ENCODE results near the gene NUP50.

NUP50 gene

GRCh38 chr22:45179276-45180049 lies 15.7 kb downstream of the NUP50 start:
- Histone ChIP-seq H3K79me2 (ENCODE audit: control insufficient read depth, insufficient read depth, low read length, poor library complexity) (peaks cover 2% of the 10 kb centered on the region), H4K12ac (ENCODE audit: low read depth, low read length) (no peak overlapping the region), H3K27ac (ENCODE audit: low read depth, low read length) (no peak overlapping the region), H3K4me2 (ENCODE audit: low read length) (no peak overlapping the region), H3K4me3 (ENCODE audit: low read depth, low read length) (no peak overlapping the region), H3K14ac (ENCODE audit: low read length) (no peak overlapping the region), H3K79me1 (ENCODE audit: low read length) (peaks cover 3% of the 10 kb centered on the region), H2AK5ac (ENCODE audit: low read length) (no peak overlapping the region), H3K18ac (ENCODE audit: low read length) (no peak overlapping the region), H4K91ac (ENCODE audit: low read depth, low read length) (no peak overlapping the region), H2AFZ (ENCODE audit: insufficient read depth, low read length, poor library complexity) (no peak overlapping the region), H3K27me3 (ENCODE audit: insufficient read depth, low read length) (no peaks in the 10 kb centered on the region), H3K36me3 (ENCODE audit: control insufficient read depth in 1 of 2, insufficient read depth in 2 of 2, low read length in 2 of 2) (peaks cover 38 to 56% of the 10 kb centered on the region in 2 experiments), H4K8ac (ENCODE audit: low read depth, low read length) (no peak overlapping the region), H3K23ac (ENCODE audit: low read length) (no peak overlapping the region), H3K9ac (ENCODE audit: low read length) (no peak overlapping the region), H2BK12ac (ENCODE audit: low read length) (no peak overlapping the region), H2BK120ac (ENCODE audit: insufficient read depth, low read length, poor library complexity) (no peak overlapping the region), H2BK5ac (ENCODE audit: low read depth, low read length, poor library complexity) (no peak overlapping the region), H3K4me1 (ENCODE audit: control insufficient read depth in 1 of 2, insufficient read depth in 2 of 2, low read length in 2 of 2) (peaks cover 3 to 6% of the 10 kb centered on the region in 2 experiments), H3K4ac (ENCODE audit: low read depth, low read length) (peak overlapping the region; percentile 19), H3K9me3 (ENCODE audit: insufficient read depth, low read depth, low read length) (no peaks in the 10 kb centered on the region)
- no peak for DNase-seq
- no CpG with 5 or more reads among the region's 9 CpGs for WGBS (ENCODE audit: extremely low coverage, insufficient coverage, insufficient read length)

GRCh38 chr22:45180146-45180679 lies 16.5 kb downstream of the NUP50 start:
- H3K4me3 ChIP-seq (ENCODE audit: low read depth, low read length) = no peak overlapping the region
- H3K79me1 ChIP-seq (ENCODE audit: low read length) = peaks cover 3% of the 10 kb centered on the region
- no peak overlapping the region for H3K27ac ChIP-seq (ENCODE audit: low read depth, low read length)
- H2BK12ac ChIP-seq (ENCODE audit: low read length) = no peak overlapping the region
- H3K79me2 ChIP-seq (ENCODE audit: control insufficient read depth, insufficient read depth, low read length, poor library complexity) = peaks cover 2% of the 10 kb centered on the region
- no peak overlapping the region for H3K23ac ChIP-seq (ENCODE audit: low read length)
- H4K91ac ChIP-seq (ENCODE audit: low read depth, low read length) = no peak overlapping the region
- H4K12ac ChIP-seq (ENCODE audit: low read depth, low read length) = no peak overlapping the region
- H2BK120ac ChIP-seq (ENCODE audit: insufficient read depth, low read length, poor library complexity) = no peak overlapping the region
- H3K14ac ChIP-seq (ENCODE audit: low read length) = no peak overlapping the region
- DNase-seq = peak in 1 of 2 donors; percentile 58
- no peak overlapping the region for H3K4me2 ChIP-seq (ENCODE audit: low read length)
- no CpG with 5 or more reads among the region's 14 CpGs for WGBS (ENCODE audit: extremely low coverage, insufficient coverage, insufficient read length)
- peak overlapping the region; percentile 23 for H4K8ac ChIP-seq (ENCODE audit: low read depth, low read length)
- H3K9ac ChIP-seq (ENCODE audit: low read length) = peak overlapping the region; percentile 33
- H2AK5ac ChIP-seq (ENCODE audit: low read length) = no peak overlapping the region
- no peak overlapping the region for H2BK5ac ChIP-seq (ENCODE audit: low read depth, low read length, poor library complexity)
- peaks cover 41 to 60% of the 10 kb centered on the region in 2 experiments for H3K36me3 ChIP-seq (ENCODE audit: control insufficient read depth in 1 of 2, insufficient read depth in 2 of 2, low read length in 2 of 2)
- H2AFZ ChIP-seq (ENCODE audit: insufficient read depth, low read length, poor library complexity) = no peak overlapping the region
- peak overlapping the region; percentile 80 for H3K18ac ChIP-seq (ENCODE audit: low read length)
- H3K4me1 ChIP-seq (ENCODE audit: control insufficient read depth in 1 of 2, insufficient read depth in 2 of 2, low read length in 2 of 2) = peaks cover 3 to 6% of the 10 kb centered on the region in 2 experiments
- no peaks in the 10 kb centered on the region for H3K9me3 ChIP-seq (ENCODE audit: insufficient read depth, low read depth, low read length)
- H3K27me3 ChIP-seq (ENCODE audit: insufficient read depth, low read length) = no peaks in the 10 kb centered on the region
- H3K4ac ChIP-seq (ENCODE audit: low read depth, low read length) = peak overlapping the region; percentile 76

DNA sequence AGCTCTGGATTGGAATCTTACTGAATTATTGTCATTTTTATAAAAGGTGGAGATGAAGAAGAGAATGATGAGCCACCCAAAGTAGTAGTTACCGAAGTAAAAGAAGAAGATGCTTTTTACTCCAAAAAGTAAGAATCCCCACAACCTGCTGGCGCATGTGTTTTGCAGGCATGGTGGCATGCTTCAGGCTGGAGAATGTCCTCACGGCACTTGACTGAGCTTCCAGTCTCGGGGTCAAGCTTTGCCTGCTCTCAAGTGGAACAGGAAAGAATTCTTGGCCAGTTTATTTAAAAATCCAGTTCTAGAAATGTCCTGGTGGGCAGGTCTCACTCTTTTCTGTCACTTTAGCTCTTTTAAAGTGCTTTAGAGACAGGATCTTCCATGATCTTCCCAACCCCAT lies 17.5 kb downstream of the NUP50 start:
- no peak overlapping the region for H2AK5ac ChIP-seq (ENCODE audit: low read length)
- peaks cover 2% of the 10 kb centered on the region for H3K79me2 ChIP-seq (ENCODE audit: control insufficient read depth, insufficient read depth, low read length, poor library complexity)
- no peak overlapping the region for H2BK120ac ChIP-seq (ENCODE audit: insufficient read depth, low read length, poor library complexity)
- H3K18ac ChIP-seq (ENCODE audit: low read length) = no peak overlapping the region
- H2AFZ ChIP-seq (ENCODE audit: insufficient read depth, low read length, poor library complexity) = no peak overlapping the region
- peaks cover 1% of the 10 kb centered on the region for H3K79me1 ChIP-seq (ENCODE audit: low read length)
- no peak overlapping the region for H3K4ac ChIP-seq (ENCODE audit: low read depth, low read length)
- no peak overlapping the region for H3K4me2 ChIP-seq (ENCODE audit: low read length)
- H3K27me3 ChIP-seq (ENCODE audit: insufficient read depth, low read length) = no peaks in the 10 kb centered on the region
- peaks cover 3 to 5% of the 10 kb centered on the region in 2 experiments for H3K4me1 ChIP-seq (ENCODE audit: control insufficient read depth in 1 of 2, insufficient read depth in 2 of 2, low read length in 2 of 2)
- H3K27ac ChIP-seq (ENCODE audit: low read depth, low read length) = no peak overlapping the region
- no peak overlapping the region for H2BK12ac ChIP-seq (ENCODE audit: low read length)
- H4K12ac ChIP-seq (ENCODE audit: low read depth, low read length) = no peak overlapping the region
- no peak overlapping the region for H3K9ac ChIP-seq (ENCODE audit: low read length)
- H4K91ac ChIP-seq (ENCODE audit: low read depth, low read length) = no peak overlapping the region
- no peaks in the 10 kb centered on the region for H3K9me3 ChIP-seq (ENCODE audit: insufficient read depth, low read depth, low read length)
- H3K14ac ChIP-seq (ENCODE audit: low read length) = no peak overlapping the region
- H2BK5ac ChIP-seq (ENCODE audit: low read depth, low read length, poor library complexity) = no peak overlapping the region
- DNase-seq = no peak
- H3K4me3 ChIP-seq (ENCODE audit: low read depth, low read length) = no peak overlapping the region
- no CpG with 5 or more reads among the region's 4 CpGs for WGBS (ENCODE audit: extremely low coverage, insufficient coverage, insufficient read length)
- no peak overlapping the region for H3K23ac ChIP-seq (ENCODE audit: low read length)
- H4K8ac ChIP-seq (ENCODE audit: low read depth, low read length) = no peak overlapping the region
- H3K36me3 ChIP-seq (ENCODE audit: control insufficient read depth in 1 of 2, insufficient read depth in 2 of 2, low read length in 2 of 2) = peaks cover 44 to 63% of the 10 kb centered on the region in 2 experiments

GRCh38 chr22:45181766-45182165 lies 18.0 kb downstream of the NUP50 start:
- H4K8ac ChIP-seq (ENCODE audit: low read depth, low read length) = no peak overlapping the region
- no peak overlapping the region for H3K9ac ChIP-seq (ENCODE audit: low read length)
- whole genome bisulfite sequencing (ENCODE audit: extremely low coverage, insufficient coverage, insufficient read length) = no CpG with 5 or more reads among the region's 2 CpGs
- H3K4me1 ChIP-seq (ENCODE audit: control insufficient read depth in 1 of 2, insufficient read depth in 2 of 2, low read length in 2 of 2) = peaks cover 3 to 4% of the 10 kb centered on the region in 2 experiments
- no peak overlapping the region for H2AK5ac ChIP-seq (ENCODE audit: low read length)
- no peak overlapping the region for H3K27ac ChIP-seq (ENCODE audit: low read depth, low read length)
- H3K27me3 ChIP-seq (ENCODE audit: insufficient read depth, low read length) = no peaks in the 10 kb centered on the region
- H4K91ac ChIP-seq (ENCODE audit: low read depth, low read length) = no peak overlapping the region
- DNase-seq = no peak
- H2BK5ac ChIP-seq (ENCODE audit: low read depth, low read length, poor library complexity) = no peak overlapping the region
- no peak overlapping the region for H3K18ac ChIP-seq (ENCODE audit: low read length)
- no peak overlapping the region for H3K14ac ChIP-seq (ENCODE audit: low read length)
- H3K4ac ChIP-seq (ENCODE audit: low read depth, low read length) = no peak overlapping the region
- H3K79me2 ChIP-seq (ENCODE audit: control insufficient read depth, insufficient read depth, low read length, poor library complexity) = peaks cover 2% of the 10 kb centered on the region
- H2BK12ac ChIP-seq (ENCODE audit: low read length) = no peak overlapping the region
- H3K4me3 ChIP-seq (ENCODE audit: low read depth, low read length) = no peak overlapping the region
- H2AFZ ChIP-seq (ENCODE audit: insufficient read depth, low read length, poor library complexity) = no peak overlapping the region
- no peaks in the 10 kb centered on the region for H3K9me3 ChIP-seq (ENCODE audit: insufficient read depth, low read depth, low read length)
- no peak overlapping the region for H3K4me2 ChIP-seq (ENCODE audit: low read length)
- no peak overlapping the region for H3K23ac ChIP-seq (ENCODE audit: low read length)
- H2BK120ac ChIP-seq (ENCODE audit: insufficient read depth, low read length, poor library complexity) = no peak overlapping the region
- H4K12ac ChIP-seq (ENCODE audit: low read depth, low read length) = no peak overlapping the region
- H3K36me3 ChIP-seq (ENCODE audit: control insufficient read depth in 1 of 2, insufficient read depth in 2 of 2, low read length in 2 of 2) = peaks cover 40 to 63% of the 10 kb centered on the region in 2 experiments
- no peaks in the 10 kb centered on the region for H3K79me1 ChIP-seq (ENCODE audit: low read length)
